Measurements from ENCODE around the gene ROPN1B. TPM values are rescaled to one million over a fixed set of nuclear protein-coding genes. Genes with fewer than 3 reads are reported as not detected.

Gene ROPN1B
- total and polyA plus RNA-seq, 10 donors: not detected

GRCh38 chr3:126004217-126004616 lies 35.2 kb downstream of the ROPN1B start:
- intact Hi-C loops (cut with DNase I; ENCODE audit: low total_unique reads): no loop called here

GRCh38 chr3:126004692-126005091 lies 35.7 kb downstream of the ROPN1B start:
- no peak overlapping the region for H3K4me3 ChIP-seq
- no peak overlapping the region for H3K27ac ChIP-seq
- peaks cover 0 to 45% (median 17%) of the 10 kb centered on the region in 8 donors for H3K9me3 ChIP-seq
- WGBS, 5 donors: 38 to 97% (median 94%) methylated on average over 1 to 7 of the region's 7 CpGs
- H3K27me3 ChIP-seq (replicated peaks in 1 of 7): no peaks in the 10 kb centered on the region
- intact Hi-C loops (cut with DNase I; ENCODE audit: low total_unique reads): no loop called here
- DNase-seq: peak; percentile 71
- H3K36me3 ChIP-seq: peaks cover 0 to 54% (median 27%) of the 10 kb centered on the region in 6 donors
- no peaks in the 10 kb centered on the region for H3K4me1 ChIP-seq
- TF ChIP-seq, protein P1, sequence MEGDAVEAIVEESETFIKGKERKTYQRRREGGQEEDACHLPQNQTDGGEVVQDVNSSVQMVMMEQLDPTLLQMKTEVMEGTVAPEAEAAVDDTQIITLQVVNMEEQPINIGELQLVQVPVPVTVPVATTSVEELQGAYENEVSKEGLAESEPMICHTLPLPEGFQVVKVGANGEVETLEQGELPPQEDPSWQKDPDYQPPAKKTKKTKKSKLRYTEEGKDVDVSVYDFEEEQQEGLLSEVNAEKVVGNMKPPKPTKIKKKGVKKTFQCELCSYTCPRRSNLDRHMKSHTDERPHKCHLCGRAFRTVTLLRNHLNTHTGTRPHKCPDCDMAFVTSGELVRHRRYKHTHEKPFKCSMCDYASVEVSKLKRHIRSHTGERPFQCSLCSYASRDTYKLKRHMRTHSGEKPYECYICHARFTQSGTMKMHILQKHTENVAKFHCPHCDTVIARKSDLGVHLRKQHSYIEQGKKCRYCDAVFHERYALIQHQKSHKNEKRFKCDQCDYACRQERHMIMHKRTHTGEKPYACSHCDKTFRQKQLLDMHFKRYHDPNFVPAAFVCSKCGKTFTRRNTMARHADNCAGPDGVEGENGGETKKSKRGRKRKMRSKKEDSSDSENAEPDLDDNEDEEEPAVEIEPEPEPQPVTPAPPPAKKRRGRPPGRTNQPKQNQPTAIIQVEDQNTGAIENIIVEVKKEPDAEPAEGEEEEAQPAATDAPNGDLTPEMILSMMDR (IDR thresholded peaks at IDR 0.05 in 8 of 11, conservative IDR thresholded peaks at IDR 0.05 in 3 of 11): no peak
- TF ChIP-seq POLR2AphosphoS5 (IDR thresholded peaks at IDR 0.05): peak in 1 of 3 donors; percentile 18

More at GRCh38 chr3:126004217-126004616, 35.2 kb downstream of the ROPN1B start:
- Histone ChIP-seq H3K4me1 (no peaks in the 10 kb centered on the region), H3K36me3 (peaks cover 0 to 51% (median 27%) of the 10 kb centered on the region in 6 donors), H3K27me3 (replicated peaks in 1 of 7) (no peaks in the 10 kb centered on the region), H3K27ac (no peak overlapping the region), H3K4me3 (no peak overlapping the region), H3K9me3 (peaks cover 0 to 50% (median 22%) of the 10 kb centered on the region in 8 donors)
- WGBS, 5 donors: 88 to 98% (median 93%) methylated on average over 6 of the region's 6 CpGs
- no peak for TF ChIP-seq POLR2A (IDR thresholded peaks at IDR 0.05)
- no peak for TF ChIP-seq POLR2AphosphoS5 (IDR thresholded peaks at IDR 0.05)
- TF ChIP-seq, protein P1 (IDR thresholded peaks at IDR 0.05 in 8 of 11, conservative IDR thresholded peaks at IDR 0.05 in 3 of 11): no peak
- no peak for DNase-seq

DNA sequence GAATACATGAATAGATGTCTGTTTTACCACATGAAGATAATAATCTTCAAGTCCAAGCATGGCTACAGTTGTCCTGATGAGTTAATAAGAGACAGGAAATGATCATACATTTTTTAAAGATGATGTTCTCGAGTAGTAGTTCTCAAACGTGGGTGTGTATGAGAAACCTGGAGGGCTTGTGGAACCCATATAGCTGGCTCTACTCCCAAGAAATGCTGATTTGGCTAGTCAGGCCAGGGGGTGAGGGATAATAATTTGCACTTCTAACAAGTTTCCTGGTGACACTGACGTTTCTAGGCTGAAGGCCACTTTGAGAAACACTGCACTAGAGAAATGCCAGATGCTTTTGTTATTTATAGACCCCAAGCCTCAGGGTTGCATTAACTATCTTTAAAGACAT lies 37.0 kb downstream of the ROPN1B start:
- TF ChIP-seq, protein P1 (IDR thresholded peaks at IDR 0.05 in 8 of 11, conservative IDR thresholded peaks at IDR 0.05 in 3 of 11): no peak
- TF ChIP-seq POLR2AphosphoS5 (IDR thresholded peaks at IDR 0.05): no peak
- TF ChIP-seq POLR2A (IDR thresholded peaks at IDR 0.05): no peak
- no peak for DNase-seq
- peaks cover 0 to 66% (median 31%) of the 10 kb centered on the region in 6 donors for H3K36me3 ChIP-seq
- no peak overlapping the region for H3K4me3 ChIP-seq
- intact Hi-C loops (cut with DNase I; ENCODE audit: low total_unique reads): no loop called here
- peaks cover 0 to 33% (median 8%) of the 10 kb centered on the region in 8 donors for H3K9me3 ChIP-seq
- no peak overlapping the region for H3K27ac ChIP-seq
- no peaks in the 10 kb centered on the region for H3K4me1 ChIP-seq
- no peaks in the 10 kb centered on the region for H3K27me3 ChIP-seq (replicated peaks in 1 of 7)
- 29 to 53% (median 43%) methylated on average over 3 of the region's 3 CpGs for WGBS, 5 donors

DNA sequence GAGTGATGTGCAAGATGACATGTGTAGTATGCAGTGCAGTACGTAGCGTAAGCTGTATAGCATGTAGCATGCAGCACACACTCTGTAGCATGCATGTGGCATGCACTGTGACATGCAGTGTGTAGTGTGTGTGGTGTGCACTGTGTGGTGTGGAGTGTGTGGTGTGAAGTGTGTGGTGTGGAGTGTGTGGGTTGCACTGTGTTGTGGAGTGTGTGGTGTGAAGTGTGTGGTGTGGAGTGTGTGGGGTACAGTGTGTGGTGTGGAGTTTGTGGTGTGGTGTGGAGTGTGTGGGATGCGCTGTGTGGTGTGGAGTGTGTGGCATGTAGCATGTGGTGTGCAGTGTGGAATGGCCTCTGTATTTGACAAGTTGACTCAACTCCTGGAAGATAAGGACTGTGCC lies 39.2 kb downstream of the ROPN1B start:
- TF ChIP-seq POLR2A (IDR thresholded peaks at IDR 0.05) (no peak), POLR2AphosphoS5 (IDR thresholded peaks at IDR 0.05) (no peak)
- TF ChIP-seq, protein P1 (IDR thresholded peaks at IDR 0.05 in 8 of 11, conservative IDR thresholded peaks at IDR 0.05 in 3 of 11): no peak
- H3K4me1 ChIP-seq: no peaks in the 10 kb centered on the region
- peaks cover 0 to 89% (median 40%) of the 10 kb centered on the region in 6 donors for H3K36me3 ChIP-seq
- H3K27ac ChIP-seq: no peak overlapping the region
- no peaks in the 10 kb centered on the region for H3K27me3 ChIP-seq (replicated peaks in 1 of 7)
- 96 to 100% (median 97%) methylated on average over 3 of the region's 3 CpGs for WGBS, 5 donors
- DNase-seq: no peak
- H3K4me3 ChIP-seq: no peak overlapping the region
- intact Hi-C loops (cut with DNase I; ENCODE audit: low total_unique reads): no loop called here
- peaks cover 0 to 11% (median 0%) of the 10 kb centered on the region in 8 donors for H3K9me3 ChIP-seq
